Forelimb muscle (tissue), 1 donor: ENCODE data around the gene PARD3. TPM values are rescaled to one million over a fixed set of nuclear protein-coding genes. Genes with fewer than 3 reads are reported as not detected.

Experiments
- DNase-seq: peaks from one replicate; pipeline ENCODE4 v3.0.0-alpha.2; 2013; ENCODE audit warnings: low read depth
- polyA plus RNA-seq: library from polyadenylated mRNA; unstranded; fragments of 120-200 nt; gene quantifications from one replicate; pipeline ENCODE4 v1.2.1, GENCODE V29; 2013; ENCODE audit not compliant: insufficient read length

The PARD3 gene
- polyA plus RNA-seq, 1 donor: 40.0 TPM

GRCh38 chr10:34160595-34160994 lies 654.5 kb downstream of the PARD3 start:
- no peak for DNase-seq

- DNase-seq: no peak
Measured at GRCh38 chr10:34157501-34157900, 657.6 kb downstream of the PARD3 start.

DNA sequence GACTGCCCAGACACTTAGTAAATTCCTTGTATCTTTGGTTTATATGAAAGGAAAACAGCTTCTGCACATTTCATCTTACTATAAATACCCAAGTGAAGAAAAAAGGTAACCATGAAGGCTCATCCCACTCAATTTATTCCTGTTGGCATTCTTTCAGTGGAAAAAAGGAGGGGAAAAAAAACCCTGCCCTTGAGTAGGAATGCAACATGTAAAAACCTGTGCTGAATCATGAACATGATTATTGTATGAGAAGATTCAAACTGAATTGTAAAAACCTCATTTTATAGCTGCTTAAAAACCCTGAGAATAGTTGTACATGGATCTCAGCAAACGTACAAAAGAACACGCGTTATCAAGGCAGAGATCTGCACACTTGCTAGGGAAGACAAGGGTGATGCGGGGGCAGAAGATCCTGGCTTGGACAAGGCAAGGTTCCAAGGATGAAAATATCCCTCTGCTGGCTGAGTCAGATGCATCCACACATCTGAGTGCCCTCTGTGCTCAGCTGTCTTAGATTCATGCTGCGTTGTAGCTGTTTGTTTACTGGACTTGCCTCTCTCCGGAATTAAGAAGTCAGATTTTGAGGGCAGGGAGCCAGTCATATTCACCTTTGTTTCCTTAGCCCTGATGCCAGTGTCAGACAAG lies 658.2 kb downstream of the PARD3 start:
- DNase-seq: no peak

- no peak for DNase-seq
Measured at GRCh38 chr10:34155812-34156211, 659.3 kb downstream of the PARD3 start.

GRCh38 chr10:34154383-34154900 lies 660.7 kb downstream of the PARD3 start:
- no peak for DNase-seq

- no peak for DNase-seq
Measured at GRCh38 chr10:34153663-34154382, 661.3 kb downstream of the PARD3 start.

DNA sequence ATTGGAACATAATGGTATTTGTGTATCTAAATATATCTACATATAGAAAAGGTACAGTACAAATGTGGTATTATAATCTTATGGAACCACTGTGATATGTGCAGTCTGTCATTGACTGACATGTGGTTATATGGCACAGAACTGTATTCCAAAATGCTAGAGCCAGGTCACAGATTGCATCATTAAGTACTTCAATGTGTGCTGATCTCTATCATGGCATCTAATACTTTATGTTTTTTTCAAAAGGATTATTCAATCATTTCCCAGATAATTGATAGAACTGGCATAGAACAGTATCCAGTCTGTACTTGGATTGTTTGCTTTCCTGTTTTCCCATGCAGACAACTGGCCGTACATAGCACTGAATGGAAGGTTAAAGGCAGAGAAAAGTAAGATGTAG lies 662.7 kb downstream of the PARD3 start:
- no peak for DNase-seq

- no peak for DNase-seq
Measured at GRCh38 chr10:34151931-34152330, 663.2 kb downstream of the PARD3 start.

- DNase-seq: no peak
Measured at GRCh38 chr10:34151481-34151880, 663.6 kb downstream of the PARD3 start.

DNA sequence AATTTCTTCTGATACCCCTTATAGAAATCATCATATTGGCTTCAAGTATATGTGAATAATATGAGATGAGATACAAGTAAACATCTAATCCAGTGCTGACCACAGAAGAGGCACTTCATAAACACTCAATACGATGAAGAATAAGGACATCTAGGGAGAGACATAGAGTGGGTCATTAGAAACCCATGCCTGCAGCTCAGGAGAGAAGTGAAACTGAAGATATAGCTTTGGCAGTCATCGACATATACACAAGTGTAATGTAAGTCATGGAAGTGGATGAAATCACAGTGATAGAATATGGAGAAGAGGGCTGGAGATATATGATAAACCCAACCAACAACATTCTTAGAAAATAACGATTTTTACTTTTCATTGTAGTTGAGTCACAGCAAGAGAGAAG lies 665.0 kb downstream of the PARD3 start:
- DNase-seq: no peak

DNA sequence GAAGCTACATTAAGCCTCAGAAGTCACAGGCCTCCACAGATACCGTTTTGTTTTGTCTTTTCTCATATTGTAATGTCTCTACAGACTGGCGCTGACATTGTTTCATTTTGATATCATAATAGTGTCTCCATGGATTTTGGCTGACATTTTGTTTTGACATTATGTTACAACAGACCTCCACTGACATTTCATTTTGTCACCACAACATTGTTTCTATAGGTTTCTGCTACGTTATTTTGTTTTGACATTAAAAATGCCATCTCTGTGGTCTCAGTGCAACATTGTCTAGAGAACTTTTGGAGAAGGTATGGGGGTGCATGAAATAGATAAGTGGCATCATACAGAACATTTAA lies 666.8 kb downstream of the PARD3 start:
- no peak for DNase-seq

DNA sequence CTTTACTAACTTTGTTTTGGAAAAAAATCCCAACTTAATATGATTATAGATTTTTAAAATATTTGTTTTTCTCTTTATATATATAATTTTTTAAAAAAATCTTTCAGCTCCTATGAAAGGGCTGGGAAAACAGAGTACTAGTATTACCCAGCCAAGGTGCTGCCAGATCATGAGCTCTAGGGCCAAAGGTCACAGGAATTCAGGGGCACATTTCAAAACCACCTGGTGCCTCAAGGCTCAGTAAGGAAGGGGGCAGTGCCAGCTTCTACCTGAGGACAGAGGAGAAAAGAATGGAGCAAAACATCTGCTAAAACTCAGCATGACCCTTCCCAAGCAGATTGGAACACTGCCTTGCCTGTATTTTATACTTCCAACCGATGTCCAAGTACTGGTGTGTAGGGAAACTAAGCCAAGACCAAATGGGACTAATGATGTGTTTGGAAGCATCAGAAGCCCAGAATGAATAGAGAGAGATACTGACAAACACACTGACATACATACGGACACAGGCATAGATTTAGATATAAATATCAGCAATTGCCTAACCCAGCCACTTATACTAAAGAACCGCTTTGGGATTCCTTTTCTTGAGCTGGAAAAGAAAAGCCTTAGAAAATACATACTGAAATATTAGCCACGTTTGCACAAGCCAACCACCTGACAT lies 667.3 kb downstream of the PARD3 start:
- DNase-seq: no peak

GRCh38 chr10:34145715-34146114 lies 669.4 kb downstream of the PARD3 start:
- no peak for DNase-seq

- no peak for DNase-seq
Measured at GRCh38 chr10:34143466-34143865, 671.6 kb downstream of the PARD3 start.

DNA sequence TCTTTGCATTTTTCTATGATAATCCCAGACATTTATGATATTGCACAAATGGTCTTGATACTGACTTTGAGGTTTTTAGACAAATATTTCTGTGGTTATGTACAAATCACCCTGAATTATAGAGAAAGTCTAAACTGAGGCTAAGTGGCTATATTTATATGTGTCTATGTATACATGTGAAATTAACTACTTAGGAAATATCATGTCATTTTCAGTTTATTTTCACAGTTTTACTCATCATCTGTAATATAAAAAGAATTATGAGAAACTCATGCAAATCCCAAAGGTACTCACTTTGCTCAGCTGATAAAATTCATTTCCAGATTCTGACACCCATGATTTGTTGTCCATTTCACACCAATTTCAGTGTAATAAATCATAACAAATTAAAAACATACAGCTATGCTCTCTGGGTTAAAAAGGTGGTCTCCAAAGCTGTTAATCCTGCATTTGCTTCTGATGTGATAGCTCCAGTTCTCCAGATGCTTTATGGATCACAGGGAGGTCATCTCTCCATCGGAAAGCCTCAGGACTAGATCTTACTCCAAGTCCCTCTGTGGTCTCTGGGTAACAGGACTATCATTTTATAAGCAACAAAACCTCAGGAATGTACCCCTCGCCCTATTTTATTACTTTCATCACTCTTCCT lies 673.9 kb downstream of the PARD3 start:
- DNase-seq: no peak

DNA sequence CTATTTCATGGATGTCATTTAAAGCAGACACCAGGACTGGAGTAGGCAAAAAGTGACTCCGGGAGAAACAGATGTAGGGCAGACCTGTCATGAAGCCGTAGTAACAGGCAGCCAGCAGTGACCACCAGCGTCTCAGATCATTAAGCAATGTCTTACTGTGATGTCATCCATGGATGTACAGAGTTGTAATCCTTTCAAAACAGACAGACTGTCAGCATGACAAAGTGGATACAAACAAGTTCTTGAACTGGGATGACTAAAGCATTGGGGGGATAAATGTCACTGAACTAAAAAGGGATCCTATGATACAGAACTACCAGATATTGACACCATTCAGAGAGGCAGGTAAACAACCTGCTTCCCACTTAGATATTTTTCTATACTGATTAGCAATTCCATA lies 675.5 kb downstream of the PARD3 start:
- no peak for DNase-seq

GRCh38 chr10:34137955-34138354 lies 677.1 kb downstream of the PARD3 start:
- no peak for DNase-seq

DNA sequence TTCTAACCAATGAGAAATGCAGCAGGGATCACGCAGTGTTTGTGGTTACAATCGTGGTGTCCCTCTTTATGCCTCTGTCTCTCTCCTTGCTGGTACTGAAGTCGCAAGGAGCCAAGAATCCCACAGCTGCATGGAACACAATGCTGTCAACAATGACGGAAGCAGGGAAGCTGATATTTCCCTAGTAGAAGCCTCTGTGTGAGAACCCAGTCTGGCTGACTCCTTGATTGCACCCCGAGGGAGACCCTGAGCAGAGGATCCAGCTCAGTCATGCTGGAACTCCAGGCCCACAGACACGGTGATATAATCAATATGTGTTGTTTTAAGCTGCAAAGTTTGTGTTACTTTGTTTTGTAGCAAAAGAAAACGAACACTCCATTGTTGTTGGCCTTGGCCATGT lies 677.9 kb downstream of the PARD3 start:
- no peak for DNase-seq

DNA sequence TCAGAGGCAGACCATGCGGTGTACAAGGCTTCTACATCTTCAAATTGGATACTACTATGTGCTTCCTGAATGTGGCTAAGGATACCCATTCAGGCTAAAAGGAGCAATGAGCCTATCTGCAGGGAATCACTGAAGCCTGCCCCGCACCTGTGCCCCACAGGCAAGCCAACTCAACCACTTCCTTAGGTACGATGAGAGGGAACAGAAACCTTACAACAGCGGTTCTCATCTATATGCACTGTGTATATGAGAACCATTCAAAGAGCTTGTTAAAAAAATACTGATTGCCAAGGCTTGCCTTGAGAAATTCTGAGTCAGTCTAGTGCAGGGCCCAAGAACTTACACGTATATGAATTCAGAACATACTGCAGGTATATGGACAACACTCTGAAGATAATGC lies 679.6 kb downstream of the PARD3 start:
- DNase-seq: no peak

- DNase-seq: no peak
Measured at GRCh38 chr10:34134602-34135001, 680.5 kb downstream of the PARD3 start.

DNA sequence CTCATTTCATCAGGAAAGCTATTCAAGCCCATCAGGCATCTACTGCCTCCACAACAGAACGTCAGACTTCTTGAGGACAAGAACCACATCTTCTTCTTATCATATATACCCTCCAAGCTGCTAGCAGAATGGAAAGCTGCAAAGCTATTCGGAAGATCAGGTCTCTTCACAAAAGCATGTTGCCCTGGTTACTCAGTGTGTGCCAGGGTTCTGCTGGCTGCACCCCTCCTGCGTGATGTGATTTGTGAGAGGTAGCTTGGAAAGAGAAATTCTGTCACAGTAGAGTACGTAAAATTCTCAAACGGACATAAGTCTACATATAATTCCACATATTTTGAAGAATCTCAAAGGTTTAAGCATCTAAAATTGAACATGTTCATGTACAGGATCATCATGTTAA lies 681.7 kb downstream of the PARD3 start:
- no peak for DNase-seq

DNA sequence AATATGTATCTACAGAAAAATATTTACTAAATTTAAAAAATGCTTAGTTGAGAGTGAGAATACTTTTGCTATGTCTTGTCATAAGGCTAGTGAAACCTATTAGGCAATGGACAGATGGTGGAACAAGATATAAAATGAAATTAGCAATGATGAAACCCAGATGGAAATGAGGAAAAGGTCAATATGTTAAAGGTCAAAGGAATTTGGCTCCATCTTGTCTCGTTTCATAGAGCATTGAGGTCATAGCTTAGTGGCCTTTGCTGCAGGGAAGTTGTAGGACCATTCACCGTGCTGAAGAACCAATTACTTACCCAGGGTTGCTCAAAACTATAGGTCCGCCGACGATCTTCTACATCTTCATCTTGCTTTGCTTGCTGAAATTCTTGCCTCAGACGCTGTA lies 683.9 kb downstream of the PARD3 start:
- no peak for DNase-seq
